Measurements from ENCODE around the gene POLR2H.

Gene POLR2H

GRCh38 chr3:184372911-184373310, 11.4 kb downstream of the POLR2H start:
- DNase-seq: no peak

GRCh38 chr3:184373422-184373821, 11.9 kb downstream of the POLR2H start:
- no peak for DNase-seq

- DNase-seq: no peak
Observed at GRCh38 chr3:184375747-184376461, 14.4 kb downstream of the POLR2H start.

- no peak for DNase-seq
Observed at GRCh38 chr3:184377374-184377773, 15.9 kb downstream of the POLR2H start.

DNA sequence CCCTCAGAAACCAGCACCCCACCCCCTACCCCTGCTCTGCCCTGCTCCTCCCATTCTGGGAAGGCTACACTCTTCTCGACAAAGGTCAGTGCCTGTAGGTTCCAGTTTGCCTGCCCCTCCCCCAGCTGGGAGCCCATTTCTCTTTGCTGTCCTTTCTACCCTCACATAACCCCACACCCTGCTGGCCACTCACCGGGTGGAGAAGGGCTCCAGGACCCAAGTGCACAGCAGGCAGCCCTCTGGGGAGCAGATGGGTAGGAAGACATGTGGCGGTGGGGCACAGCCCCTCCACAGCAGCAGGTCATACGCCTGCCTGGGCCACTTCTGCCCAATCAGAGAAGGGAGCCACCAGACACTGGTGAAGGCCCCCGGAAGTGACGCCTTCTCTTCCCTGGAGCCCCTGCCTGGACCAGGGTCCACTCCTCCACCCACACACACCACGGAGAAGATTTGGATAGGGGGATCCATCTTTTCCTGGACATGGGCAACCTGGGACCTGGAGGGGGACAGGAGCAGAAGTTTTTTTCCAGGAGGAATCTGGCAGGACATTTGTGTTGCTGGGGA, 16.5 kb downstream of the POLR2H start, which contains the start of gene THPO:
Gene THPO, minus strand, starts transcription at position 326 of the 564 bp plus-strand sequence. CDS start 1,948 bp downstream, outside the sequence.
- DNase-seq: no peak

GRCh38 chr3:184378651-184379357, 17.3 kb downstream of the POLR2H start:
- no peak for DNase-seq

DNA sequence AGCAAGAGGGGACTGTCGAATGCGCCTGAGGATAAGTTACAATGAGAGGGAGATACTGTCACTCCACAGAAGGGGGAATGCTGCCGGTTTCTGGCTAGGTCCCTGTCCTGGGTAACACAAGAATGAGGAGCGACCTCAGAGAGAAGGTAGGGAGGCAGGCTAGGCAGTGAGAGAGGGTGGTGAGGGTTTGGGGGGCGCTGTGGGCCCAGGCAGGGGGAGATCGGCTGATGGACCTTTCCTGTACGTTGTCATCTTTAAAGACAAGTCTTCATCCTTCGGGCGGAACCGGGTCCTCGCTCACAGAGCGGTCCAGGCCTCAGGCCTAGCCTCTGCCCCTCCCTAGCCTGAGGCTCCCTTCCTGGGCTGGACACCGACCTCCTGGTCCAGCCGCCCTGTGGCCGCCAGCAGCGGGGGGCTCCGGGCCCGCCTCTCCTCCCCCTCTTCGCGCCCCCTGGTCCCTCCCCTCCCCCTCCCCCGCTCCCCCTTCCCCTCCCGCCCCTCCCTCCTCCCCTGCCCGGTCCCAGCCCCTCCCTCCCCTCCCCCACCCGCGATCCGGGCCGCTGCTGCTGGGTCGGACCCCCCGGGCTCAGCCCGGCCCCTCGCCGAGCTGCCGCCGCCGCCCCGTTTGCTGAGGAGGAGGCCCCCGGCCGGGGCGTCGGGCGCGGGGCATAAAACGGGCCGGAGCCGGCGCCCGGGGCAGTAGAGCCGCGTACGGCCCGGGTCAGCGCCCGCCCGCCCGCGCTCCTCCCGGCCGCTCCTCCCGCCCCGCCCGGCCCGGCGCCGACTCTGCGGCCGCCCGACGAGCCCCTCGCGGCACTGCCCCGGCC, 18.1 kb downstream of the POLR2H start, which contains the start of gene CHRD:
Gene CHRD, plus strand, starts transcription at position 697 of the 827 bp plus-strand sequence. CDS start 265 bp downstream, outside the sequence.
- DNase-seq: no peak

DNA sequence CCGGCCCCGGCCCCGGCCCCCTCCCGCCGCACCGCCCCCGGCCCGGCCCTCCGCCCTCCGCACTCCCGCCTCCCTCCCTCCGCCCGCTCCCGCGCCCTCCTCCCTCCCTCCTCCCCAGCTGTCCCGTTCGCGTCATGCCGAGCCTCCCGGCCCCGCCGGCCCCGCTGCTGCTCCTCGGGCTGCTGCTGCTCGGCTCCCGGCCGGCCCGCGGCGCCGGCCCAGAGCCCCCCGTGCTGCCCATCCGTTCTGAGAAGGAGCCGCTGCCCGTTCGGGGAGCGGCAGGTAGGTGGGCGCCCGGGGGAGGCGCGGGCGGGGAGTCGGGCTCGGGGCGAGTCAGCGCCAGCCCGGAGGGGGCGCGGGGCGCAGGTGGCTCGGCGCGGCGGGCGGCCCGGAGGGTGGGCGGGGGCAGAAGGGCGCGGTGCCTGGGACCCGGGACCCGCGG, 18.7 kb downstream of the POLR2H start:
- DNase-seq: no peak

GRCh38 chr3:184380627-184381260, 19.2 kb downstream of the POLR2H start:
- DNase-seq: no peak

GRCh38 chr3:184381261-184382224, 20.0 kb downstream of the POLR2H start:
- no peak for DNase-seq

GRCh38 chr3:184382326-184383032, 21.0 kb downstream of the POLR2H start:
- no peak for DNase-seq

GRCh38 chr3:184383033-184383740, 21.7 kb downstream of the POLR2H start:
- DNase-seq: no peak

DNA sequence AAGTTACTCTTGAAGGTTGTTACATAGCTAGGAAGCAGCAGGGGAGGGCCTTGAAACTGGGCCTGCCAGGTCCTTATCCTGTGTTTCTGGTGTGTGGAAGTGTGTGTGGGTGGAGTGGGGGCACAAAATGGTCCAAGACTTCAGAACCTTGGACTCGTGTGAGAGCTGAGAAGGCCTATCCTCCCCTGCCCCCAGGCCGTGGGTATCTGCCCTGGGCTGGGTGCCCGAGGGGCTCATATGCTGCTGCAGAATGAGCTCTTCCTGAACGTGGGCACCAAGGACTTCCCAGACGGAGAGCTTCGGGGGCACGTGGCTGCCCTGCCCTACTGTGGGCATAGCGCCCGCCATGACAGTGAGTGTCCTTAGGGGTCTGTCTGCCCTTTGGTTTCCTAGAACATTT, 22.8 kb downstream of the POLR2H start:
- DNase-seq: no peak

GRCh38 chr3:184384856-184385422, 23.4 kb downstream of the POLR2H start:
- DNase-seq: no peak

GRCh38 chr3:184386047-184386806, 24.7 kb downstream of the POLR2H start:
- no peak for DNase-seq

DNA sequence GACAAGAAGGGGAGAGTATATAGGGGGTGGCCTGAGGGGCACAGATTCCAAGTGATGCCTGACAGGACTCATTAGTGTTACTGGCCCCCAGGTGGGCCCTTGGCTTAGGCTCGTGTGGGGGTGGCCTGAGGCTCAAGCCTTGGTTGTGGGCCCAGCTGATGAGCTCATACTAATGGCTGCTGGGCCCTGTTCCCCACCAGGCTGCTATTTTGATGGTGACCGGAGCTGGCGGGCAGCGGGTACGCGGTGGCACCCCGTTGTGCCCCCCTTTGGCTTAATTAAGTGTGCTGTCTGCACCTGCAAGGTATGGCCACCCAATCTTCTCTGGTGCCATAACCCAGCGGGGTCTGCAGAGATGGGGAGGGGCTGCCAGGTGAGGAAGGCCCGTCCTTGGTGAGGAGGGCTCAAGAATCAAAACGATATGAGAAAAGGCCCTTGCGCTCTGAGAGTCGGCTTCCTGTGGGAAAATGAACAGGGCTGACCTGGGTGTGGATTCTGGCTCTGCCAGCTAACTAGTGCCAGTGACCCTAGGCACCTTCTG, 25.7 kb downstream of the POLR2H start:
- DNase-seq: no peak

DNA sequence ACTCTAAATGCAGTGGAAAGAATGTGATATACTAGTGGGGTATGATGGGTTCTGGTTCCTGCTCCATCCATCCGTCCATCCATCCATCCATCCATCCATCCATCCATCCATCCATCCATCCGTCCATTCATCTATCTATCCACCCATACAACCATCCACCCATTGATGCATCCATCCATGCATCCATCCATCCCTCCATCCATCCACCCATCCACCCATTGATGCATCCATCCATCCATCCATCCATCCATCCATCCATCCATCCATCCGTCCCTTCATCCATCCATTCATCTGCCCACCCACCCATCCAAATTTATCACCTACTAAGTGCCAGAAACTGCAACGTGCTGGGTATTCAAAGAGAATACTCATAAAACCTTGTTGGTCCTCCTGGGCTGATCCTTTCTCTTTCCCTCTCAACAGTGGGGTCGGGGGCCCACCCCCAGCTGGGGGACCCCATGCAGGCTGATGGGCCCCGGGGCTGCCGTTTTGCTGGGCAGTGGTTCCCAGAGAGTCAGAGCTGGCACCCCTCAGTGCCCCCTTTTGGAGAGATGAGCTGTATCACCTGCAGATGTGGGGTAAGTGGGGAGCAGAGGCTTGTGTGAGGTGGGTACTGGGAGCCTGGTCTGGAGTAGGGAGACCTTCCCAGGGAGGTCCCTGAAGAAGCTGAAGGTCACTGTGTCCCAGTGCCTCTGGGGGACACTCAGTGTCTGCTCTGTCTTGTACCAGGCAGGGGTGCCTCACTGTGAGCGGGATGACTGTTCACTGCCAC, 26.8 kb downstream of the POLR2H start:
- no peak for DNase-seq

- DNase-seq: no peak
Observed at GRCh38 chr3:184388936-184389230, 27.4 kb downstream of the POLR2H start.

Measured in NCI-H1048 (cell line).